ENCODE data around the gene HOTAIR. TPM values are rescaled to one million over a fixed set of nuclear protein-coding genes. Genes with fewer than 3 reads are reported as not detected.
A peak's percentile ranks its signal among the peaks of the same experiment; 100 is the strongest.

HOTAIR gene
- total RNA-seq, 1 experiment from 2014 or later, result 8.4 TPM

DNA sequence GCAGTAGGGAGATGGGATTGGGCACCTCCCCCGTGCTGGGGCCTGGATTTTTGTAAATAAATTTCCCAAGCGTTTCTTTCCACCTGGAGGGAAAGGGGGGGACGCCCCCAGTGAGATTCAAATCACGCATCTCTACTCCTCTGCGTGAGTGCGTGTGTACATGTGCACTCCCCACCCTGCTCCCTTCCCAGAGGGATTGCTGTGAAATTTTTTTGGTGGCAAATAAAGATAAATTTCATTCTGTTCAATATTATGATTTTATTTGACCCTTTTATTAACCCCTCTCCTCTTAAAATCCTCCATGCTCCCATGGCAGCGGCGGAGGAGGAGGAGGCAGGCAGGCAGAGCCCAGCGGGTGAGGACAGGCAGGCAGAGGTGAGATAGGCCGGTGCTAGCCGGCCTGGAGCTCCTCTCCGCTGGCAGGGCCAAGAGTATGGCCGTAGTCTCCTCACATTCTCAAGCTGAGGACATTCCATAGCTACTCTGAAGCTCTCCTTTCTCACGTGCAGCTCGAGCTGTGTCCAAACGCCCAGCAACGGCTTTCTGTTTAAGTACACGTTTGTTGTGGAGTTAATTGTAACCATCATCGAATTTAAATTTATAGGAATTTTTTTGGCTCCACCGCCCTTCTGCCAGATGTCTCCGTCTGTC is 1.5 kb upstream of the HOTAIR start:
- no peak for DNase-seq (ENCODE audit: low spot score)

GRCh38 chr12:53975479-53976152 is 862 bp upstream of the HOTAIR start:
- DNase-seq (ENCODE audit: low spot score), result no peak

GRCh38 chr12:53975064-53975471 is 314 bp upstream of the HOTAIR start:
- peak; percentile 21 for DNase-seq (ENCODE audit: low spot score)

DNA sequence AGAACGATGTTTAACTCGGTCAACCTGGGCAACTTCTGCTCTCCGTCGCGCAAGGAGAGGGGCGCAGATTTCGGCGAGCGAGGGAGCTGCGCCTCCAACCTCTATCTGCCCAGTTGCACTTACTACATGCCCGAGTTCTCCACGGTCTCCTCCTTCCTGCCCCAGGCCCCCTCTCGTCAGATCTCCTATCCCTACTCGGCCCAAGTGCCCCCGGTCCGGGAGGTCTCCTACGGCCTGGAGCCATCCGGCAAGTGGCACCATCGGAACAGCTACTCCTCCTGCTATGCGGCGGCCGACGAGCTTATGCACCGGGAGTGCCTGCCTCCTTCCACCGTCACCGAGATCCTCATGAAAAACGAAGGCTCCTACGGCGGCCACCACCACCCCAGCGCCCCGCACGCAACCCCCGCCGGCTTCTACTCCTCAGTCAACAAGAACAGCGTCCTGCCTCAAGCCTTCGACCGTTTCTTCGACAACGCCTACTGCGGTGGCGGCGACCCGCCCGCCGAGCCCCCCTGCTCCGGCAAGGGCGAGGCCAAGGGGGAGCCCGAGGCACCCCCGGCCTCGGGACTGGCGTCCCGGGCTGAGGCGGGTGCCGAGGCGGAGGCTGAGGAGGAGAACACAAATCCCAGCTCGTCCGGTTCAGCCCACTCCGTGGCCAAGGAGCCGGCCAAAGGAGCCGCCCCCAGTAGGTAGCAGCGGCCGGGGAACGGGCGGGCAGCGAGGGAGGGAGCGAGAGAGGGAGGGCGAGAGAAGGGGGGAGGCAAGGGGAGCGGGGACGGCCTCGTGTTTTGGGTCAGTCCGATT is 1.3 kb downstream of the HOTAIR start:
- no peak for DNase-seq (ENCODE audit: low spot score)

DNA sequence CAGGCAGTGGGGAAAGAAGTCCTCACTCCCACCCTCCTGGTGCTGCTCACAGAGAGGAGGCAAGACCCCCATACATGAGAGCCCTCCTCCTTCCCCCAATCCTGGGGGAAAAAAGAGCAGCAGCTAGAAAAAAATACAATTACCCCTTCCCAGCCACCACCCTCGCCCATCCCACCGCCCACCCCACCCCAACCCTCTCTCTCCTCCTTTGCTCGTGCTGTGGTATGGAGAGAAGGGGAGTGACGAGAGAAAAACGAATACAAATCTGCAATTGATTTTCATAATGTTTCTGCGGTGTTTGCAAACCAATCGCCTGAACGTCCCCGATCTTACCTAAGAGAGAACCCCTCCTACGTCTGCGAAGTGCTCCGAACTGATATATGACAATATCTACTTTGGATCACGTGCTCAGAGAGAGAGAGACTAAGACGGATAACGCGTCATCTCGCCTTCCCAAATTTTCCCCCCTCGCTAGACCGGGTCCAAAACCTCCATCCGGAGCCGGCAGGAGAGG is 2.0 kb downstream of the HOTAIR start, which contains the start of gene HOXC11:
HOXC11 (plus strand) TSS at position 405 of the 514 bp plus-strand sequence. CDS start 116 bp downstream, outside the sequence.
- no peak for DNase-seq (ENCODE audit: low spot score)

DNA sequence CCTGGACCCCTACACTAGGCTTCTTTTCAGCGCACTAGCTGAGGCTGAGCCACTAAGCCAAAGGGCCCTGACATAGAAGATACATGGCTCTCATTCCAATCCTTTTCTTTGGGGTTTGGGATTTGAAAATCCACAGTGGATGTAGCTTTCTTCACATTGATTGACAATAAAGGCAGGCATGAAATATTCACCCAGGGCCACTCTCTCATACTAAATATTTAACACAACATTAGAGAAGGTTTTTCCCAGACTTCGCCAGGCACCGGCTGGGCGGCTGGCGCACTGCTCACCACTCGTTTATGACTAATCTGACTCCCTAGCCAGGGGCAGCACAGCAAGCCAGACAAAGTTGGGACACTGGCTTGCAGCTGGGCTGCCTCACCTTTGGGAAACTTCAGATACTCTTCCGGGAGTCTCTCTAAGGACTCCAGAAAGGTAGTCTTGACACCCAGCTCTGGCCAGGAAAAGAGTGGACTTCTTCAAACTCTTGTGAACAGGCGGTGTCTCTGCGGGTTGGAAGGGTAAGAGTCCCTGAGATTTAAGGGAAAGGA is 2.5 kb downstream of the HOTAIR start:
- peak; percentile 63 for DNase-seq (ENCODE audit: low spot score)

DNA sequence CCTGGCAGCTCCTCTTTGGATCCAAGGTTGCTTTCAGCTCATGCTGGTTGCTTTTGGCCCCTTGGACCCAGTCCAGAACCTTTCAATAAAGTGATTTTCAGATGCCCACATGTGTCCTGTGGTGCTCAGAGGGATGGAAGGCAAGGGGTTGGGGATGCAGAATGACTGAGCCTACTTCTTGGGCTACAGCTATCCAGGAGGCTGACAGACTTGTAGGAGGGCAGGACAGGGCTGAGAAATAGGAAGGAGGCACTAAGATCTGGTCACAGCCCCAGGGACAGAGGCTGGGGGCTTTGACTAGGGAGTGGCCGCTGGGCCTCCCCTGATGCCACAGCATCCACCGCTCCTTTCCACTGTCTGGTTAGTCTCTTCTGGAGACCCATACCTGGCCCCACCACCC is 3.1 kb downstream of the HOTAIR start:
- no peak for DNase-seq (ENCODE audit: low spot score)

DNA sequence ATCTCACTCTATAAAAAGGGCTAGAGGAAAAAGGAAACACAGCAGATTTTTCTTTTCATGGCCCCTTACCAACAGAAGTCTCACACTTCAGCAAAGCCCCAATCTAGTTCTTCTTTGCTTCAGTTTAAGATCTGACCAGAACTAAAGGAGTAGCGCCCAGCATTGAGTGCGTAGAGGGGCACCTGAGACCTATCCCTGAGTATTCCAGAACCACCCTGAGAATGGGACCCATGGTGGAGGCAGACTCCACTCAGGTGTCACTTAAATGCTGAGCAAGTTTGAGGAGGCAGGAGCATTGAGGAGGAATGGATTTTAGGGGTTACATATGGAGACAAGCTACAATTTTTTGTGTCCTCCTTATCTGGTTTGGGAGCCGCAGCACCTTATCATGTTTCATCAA is 3.6 kb downstream of the HOTAIR start:
- no peak for DNase-seq (ENCODE audit: low spot score)

DNA sequence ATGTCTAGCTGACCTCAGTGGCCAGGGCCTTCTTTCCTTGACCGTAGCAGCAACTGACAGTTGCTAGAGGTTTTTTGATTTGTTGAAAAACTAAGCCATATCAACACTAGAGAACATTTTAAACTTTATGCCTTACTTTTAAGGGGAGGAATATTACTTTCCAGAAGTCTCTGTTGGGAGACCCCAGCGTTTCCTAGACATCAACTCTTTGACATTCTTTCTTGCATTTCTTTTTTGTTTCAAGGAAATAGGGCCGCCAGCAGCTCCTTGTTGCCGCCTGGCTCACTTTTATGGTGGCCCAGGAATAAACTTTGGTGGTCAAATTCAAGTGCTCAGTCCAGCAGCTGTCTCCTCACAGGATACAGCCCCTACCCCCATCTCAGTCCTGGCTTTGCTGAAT is 4.3 kb downstream of the HOTAIR start:
- no peak for DNase-seq (ENCODE audit: low spot score)

DNA sequence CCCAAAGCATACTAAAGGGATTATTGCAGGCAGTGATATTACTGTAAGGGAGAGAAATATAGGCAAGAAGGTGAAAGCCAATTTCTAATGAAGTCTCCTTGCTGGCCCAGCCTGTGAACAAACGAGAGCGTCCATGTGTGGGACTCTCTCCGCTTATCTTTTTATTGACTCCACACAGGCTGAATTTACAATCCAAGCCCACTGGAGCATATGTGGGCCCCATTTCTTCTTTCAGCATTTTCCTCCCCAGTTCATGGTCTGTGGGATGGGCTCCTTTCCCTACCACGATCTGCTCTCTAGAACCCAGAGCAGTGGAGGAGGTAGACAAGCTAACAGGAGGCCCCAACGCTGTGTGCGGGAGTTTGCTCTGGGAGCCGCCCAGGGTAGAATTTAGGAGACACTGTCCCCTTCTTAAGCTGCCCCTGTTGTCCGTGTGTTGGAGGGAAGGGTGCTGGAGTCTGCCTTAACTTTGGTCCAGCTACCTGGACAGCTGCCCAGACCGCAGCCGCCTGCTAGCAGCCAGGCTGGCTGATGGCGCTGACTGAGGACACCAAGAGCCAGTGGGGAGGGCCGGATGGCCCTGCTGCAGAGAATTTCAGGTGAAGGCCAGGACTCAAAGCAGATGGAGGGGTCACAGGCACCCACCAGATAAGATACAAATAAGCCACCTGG is 5.0 kb downstream of the HOTAIR start:
- DNase-seq (ENCODE audit: low spot score), result no peak

DNA sequence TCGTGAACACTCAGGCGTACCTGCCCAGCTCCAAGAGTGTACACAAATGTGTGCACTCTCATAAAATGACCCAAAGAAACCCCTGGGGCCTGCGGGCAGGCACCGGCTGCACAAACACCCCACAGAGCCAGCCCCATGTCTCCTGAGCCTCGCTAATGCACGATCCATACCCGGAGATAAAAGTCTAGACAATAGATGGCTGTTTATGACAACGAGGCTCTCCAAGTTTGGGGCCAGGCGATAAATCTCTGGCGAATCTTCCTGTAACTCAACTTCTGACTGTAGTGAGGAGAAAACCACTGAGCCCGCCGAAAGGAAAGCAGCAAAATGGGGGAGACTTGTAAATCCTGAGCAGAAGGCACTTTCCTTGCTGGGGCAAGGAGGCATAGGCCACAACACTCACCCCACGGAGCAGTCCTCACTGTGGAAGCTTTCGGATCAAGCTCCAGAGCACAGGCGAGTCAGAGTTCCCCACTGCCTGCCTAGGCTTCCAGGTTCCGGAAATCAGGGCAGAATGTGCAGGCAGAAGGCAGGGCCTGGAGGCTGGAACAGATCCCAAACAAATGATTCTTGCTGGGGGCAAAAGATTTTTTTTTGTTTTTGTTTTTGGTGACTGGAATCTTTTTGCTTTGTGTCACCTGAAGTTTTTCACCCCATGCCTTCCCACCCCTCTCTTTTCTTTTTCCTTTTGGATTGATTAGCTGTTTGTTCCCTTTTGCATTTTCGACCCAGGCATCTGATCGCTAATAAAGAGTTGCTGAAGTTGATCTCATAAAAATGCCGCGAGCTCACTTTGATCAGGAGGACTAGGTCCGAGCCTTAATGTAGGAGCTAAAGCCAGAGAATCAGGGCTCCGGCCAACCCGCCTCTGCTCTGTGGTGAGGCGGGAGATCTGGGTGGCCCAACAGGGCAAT is 6.3 kb downstream of the HOTAIR start:
- DNase-seq (ENCODE audit: low spot score), result peak; percentile 25

GRCh38 chr12:53967421-53967925 is 7.3 kb downstream of the HOTAIR start:
- peak; percentile 69 for DNase-seq (ENCODE audit: low spot score)

GRCh38 chr12:53966385-53967133 is 8.2 kb downstream of the HOTAIR start:
- DNase-seq (ENCODE audit: low spot score), result no peak

- DNase-seq (ENCODE audit: low spot score), result peak; percentile 26
These were observed 8.7 kb downstream of the HOTAIR start for GRCh38 chr12:53966085-53966384.

GRCh38 chr12:53965281-53966084 is 9.3 kb downstream of the HOTAIR start:
- peak; percentile 40 for DNase-seq (ENCODE audit: low spot score)

- no peak for DNase-seq (ENCODE audit: low spot score)
These were observed 10.4 kb downstream of the HOTAIR start for GRCh38 chr12:53964315-53964713.

DNA sequence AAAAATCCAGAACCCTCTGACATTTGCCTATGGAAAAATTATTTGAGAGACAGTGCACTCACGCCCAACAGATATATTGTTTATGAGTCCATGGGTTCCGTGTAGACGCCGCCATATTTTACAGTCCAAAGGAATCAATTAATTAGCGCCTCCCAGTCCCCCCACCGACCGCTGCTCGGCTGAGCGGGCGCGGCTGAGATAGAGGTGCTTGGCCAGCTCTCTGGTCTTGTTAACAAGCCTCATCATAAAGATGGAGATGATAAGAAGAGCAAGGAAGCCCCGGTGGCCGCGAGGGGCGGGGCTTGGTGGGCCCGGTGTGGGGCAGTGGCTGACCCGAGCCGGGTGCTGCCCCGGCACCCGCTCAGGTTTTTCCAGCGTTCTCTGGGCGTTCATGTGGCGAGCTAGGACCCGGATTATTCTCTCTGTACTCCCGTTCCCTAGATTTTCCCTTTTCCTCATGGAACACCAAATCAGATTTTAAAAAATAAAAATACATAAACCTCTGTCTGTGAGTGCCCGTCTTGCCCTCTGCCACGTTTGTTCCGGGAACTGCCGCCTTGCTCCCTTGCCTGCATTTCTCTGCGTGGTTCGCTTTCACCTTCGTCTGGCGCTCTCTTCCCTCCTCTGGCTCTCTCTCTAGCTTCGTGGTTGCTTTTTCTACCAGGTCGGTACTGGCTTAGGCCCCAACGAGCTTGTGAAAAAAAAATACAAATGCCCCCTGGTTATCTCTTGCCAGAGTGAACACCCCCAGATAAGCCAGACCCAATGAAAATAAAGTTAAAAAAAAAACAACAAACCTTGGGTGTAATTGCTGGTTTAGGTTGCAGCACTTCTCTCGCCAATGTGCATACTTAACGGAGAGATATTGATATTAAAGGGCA is 11.1 kb downstream of the HOTAIR start:
- DNase-seq (ENCODE audit: low spot score), result no peak

- DNase-seq (ENCODE audit: low spot score), result no peak
These were observed 11.7 kb downstream of the HOTAIR start for GRCh38 chr12:53963005-53963404.

All from A172 (cell line).